SK-N-DZ (cell line): ENCODE results near the gene GFER.
A peak's percentile ranks its signal among the peaks of the same experiment; 100 is the strongest.
"Not testable (repeated sequence)": the region's sequence is repeated elsewhere in the genome, so short reads cannot be mapped to it uniquely, and the experiment has no call there.

Source experiments
- DNase-seq: peaks from one replicate; pipeline ENCODE4 v3.0.0-alpha.2; 2015; ENCODE audit warnings: low spot score

The GFER gene

GRCh38 chr16:2005646-2006045 lies 21.7 kb downstream of the GFER start:
- DNase-seq: no peak

DNA sequence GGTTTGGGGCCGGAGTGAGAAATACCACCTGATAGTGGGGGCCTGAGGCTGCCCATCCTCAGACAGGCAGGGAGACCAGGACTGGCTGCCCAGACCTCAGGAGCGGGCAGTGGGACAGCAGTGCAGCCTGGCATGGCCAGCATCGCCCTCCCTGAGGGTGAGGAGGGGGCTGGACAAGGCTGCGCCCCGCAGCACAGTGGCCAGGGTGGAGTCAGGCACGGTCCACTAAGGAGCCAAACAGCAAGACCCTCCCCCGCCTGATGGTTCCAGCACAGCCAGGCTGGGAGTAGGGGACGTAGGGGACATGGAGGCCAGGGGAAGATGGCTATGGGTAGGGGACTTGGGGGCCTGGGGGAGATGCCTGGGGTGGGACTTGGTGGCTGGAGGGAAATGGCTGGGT lies 22.3 kb downstream of the GFER start:
- no peak for DNase-seq

DNA sequence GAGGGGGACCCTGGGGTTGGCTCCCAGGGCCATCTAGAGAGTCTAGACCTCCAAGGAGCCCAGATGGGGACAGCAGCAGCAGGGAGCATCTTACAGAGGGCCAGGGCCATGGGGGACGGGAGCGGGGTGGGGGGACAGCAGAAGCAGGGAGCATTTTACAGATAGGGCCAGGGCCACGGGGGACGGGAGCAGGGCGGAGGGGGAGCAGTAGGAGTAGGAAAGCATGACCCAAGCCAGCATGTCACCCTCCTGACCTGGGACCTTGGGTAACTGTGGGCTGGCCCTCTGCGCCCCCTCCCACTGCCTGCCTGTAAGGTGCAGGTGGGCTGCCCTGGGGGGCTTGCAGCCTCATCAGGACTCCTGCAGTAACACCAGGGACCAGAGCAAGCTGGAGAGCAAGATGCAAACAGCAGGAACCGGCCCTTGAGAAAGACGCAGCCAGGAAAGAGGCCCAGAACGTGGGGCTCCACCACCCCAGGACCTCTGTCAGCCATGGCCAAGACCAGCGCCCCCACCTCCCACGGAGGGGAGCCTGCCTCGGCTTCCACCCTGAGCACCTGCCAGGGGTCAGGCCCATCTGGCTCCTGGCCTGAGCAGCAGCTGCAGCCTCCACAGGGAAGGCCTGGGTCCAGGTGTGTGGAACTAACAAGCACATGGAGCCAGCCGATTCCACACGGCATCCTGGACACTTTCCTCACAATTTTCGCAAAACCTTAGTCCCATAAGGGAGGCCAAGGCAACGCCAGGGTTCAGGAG lies 23.3 kb downstream of the GFER start:
- no peak for DNase-seq

DNA sequence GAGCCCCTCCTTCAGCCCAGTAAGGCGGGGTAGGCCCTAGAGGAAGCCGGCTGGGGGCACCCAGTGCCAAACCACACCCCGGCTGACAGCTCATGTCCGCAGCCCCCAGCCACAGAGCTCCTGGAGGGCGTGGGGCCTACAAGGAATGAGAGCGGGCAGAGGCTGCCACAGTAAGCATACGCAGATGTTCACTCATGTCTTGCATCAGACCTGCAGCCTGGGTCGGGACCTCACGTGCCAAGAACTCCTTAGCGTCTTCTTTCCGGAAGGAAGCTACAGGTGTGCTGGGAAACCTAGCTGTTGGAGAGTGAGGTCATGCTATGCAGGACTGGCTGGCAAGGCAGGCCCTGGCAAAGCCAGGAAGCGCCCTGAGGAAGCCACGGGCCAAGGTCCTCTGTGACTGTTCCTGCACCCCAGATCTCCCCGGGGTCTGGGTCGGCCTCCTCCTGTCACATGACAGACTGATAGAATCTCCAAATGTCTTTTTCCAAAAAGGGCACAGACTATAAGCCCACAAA lies 24.1 kb downstream of the GFER start:
- DNase-seq: no peak

DNA sequence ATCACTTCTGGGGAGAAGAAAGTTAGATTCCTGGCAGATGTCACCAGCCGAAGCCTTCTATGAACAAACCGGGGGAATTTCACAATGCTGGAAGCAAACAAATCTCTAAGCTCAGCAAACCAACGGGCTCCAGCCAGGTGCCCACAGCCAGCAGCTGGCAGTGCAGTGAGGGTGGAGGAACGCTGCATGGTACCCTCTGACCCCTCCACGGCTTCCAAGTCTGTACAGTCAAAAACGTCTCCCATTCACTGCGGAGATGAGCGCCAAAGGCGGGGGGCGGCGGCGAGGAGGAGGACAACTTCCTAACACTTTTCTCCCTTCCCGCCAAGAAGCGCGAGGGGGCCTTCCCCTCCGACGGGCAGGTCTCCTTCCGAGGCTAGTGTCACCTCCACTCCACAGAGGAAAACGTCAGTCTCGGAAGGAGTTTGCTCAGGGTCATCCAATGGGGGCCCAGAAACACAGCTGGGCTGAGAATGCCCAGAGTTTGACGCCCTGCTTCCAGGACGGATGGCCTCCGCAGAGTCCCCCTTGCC lies 24.7 kb downstream of the GFER start:
- no peak for DNase-seq

GRCh38 chr16:2009164-2009711 lies 25.2 kb downstream of the GFER start:
- DNase-seq: no peak

GRCh38 chr16:2009791-2010510 lies 26.0 kb downstream of the GFER start, which contains the start of gene ZNF598:
Gene ZNF598, minus strand, starts transcription at chr16:2009821.
- peak; percentile 84 for DNase-seq

GRCh38 chr16:2011726-2012125 lies 27.7 kb downstream of the GFER start:
- DNase-seq: not testable (repeated sequence)

GRCh38 chr16:2013527-2013926 lies 29.5 kb downstream of the GFER start:
- DNase-seq: no peak

GRCh38 chr16:2015117-2015946 lies 31.3 kb downstream of the GFER start:
- no peak for DNase-seq

DNA sequence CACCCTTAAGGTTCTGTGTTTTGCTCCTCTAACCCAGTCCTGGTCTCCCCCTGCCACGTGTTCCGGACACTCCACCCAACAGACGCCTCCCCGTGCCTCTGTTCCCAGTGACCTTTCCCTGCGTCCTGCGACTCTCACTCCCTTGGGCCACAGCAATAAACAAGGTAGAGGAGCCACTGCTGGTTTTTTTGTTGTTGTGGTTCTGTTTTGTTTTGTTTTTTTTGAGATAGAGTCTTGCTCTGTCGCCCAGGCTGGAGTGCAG lies 31.9 kb downstream of the GFER start:
- DNase-seq: no peak

GRCh38 chr16:2016407-2016922 lies 32.5 kb downstream of the GFER start:
- peak; percentile 85 for DNase-seq

DNA sequence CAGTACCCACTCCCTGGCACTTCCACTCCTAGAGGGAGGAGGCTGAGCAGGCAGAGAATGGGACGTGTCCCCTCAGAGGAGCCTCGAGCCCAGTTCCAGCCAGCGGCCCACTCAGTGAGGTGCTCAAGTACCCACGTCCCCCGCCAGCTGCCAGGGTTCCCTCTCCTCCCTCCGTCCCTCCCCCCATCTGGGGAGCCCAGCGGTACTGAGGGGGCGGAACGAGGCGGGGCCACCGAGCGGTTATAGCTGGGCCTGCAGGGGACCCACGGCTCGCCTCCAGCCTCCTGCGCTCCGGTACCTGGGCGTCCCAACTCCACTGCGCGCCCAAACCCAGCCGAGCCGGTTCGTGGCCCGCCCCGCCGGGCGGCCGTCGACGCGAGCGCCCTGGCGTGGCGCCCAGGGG lies 35.5 kb downstream of the GFER start, which contains the start of gene NPW:
Gene NPW (plus strand): TSS at position 268 of the 403 bp plus-strand sequence.
- no peak for DNase-seq

- DNase-seq: no peak
Observed at GRCh38 chr16:2019921-2020831, 36.2 kb downstream of the GFER start.

- peak; percentile 72 for DNase-seq
Observed at GRCh38 chr16:2022723-2023091, 38.7 kb downstream of the GFER start.

- peak; percentile 92 for DNase-seq
Observed at GRCh38 chr16:2023092-2024031, 39.4 kb downstream of the GFER start.

DNA sequence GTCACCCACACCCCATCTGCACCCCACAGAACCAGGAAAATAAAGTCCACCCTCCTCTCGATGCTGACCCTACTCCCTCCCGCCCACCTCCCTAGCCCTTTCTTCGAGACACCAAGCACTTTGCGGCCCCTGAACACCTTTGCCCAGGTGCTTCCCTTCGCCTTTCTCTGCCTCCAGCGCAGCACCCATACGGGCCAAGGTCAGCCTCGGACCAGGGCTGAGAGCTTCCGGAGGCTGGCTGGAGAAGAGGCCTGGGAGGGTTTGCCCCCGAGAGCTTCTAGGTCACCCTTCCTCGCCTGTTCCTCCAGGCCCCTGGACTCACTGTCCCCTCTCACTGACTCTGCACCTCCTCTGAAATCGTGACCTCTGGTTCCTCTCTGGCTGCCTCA lies 40.0 kb downstream of the GFER start:
- DNase-seq: no peak

DNA sequence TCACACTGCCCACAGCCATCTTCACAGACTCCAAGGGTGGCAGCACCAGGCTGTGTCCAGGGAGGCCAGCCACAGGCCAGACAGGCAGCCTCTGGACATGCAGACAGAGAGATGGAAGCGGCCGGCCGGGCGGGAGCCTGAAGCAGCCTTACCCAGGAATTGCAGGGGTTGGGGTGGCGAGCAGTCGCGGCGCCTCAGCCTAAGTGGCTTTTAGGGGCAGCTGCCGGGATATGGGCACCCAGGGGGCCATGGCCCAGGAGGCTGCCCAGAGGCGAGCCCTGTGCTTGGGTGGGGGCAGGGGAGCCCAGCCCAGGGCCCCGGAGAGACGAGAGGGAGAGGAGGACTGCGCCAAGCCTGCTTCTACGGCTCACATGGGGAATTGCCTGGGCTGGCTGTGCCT lies 41.3 kb downstream of the GFER start:
- no peak for DNase-seq

DNA sequence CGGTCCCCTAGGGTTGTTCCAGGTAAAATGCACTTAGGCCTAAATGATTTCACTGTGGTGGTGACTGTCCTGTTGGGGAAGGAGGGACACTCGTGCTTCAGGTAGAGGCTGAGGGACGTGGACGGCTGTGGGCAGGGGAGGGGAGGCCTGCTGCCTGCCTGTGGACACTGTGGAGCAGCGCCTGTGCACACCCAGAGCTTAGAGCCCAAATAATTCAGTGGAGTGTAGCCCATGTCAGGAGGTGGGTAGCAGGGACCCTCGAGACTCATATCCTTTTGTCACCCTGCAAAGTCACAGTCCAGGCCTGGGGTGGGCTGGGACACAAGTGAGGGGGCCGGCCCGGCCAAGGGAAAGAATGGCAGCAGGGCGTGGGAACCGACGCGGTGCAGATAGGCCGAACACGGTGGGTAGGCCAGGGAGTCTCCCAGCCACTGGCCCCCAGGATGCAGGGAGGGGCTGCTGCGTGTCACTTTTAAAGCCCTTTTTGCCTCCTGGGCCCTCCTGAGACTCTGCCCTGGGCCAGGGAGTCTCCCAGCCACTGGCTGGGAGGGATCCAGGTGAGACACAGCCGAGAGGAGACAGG lies 42.0 kb downstream of the GFER start:
- no peak for DNase-seq
